ENCODE measurements around the gene DNMT3L.
"Not testable (repeated sequence)": the region's sequence is repeated elsewhere in the genome, so short reads cannot be mapped to it uniquely, and the experiment has no call there.

The DNMT3L gene

GRCh38 chr21:44249204-44250037, 12.3 kb downstream of the DNMT3L start:
- not testable (repeated sequence) for H3K36me3 Mint-ChIP-seq (ENCODE audit: low read depth); H3K4me1 Mint-ChIP-seq (ENCODE audit: low read depth); H3K27ac Mint-ChIP-seq; H3K9me3 Mint-ChIP-seq; H3K4me3 Mint-ChIP-seq; H3K27me3 Mint-ChIP-seq

DNA sequence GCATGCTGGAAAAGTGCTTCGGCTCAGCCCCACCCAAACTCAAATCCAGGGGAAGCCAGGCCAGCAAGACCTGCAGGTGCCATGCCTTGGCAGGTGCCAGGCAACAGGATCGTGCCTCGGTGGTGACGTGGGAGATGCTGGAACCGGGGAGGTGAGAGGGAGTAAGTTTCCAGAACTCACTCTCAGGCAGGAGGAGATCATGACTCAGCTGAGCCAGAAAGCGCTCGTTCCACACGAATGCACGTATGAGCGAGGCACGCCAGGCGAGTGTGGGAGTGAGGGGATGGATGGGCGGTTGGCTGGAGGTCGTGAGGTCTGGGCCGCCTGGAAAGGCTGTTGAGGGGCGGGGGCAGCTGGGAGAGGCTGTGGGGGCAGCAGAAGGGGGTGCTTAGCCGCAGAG, 13.8 kb downstream of the DNMT3L start:
- H3K9me3 Mint-ChIP-seq; H3K4me1 Mint-ChIP-seq (ENCODE audit: low read depth); H3K36me3 Mint-ChIP-seq (ENCODE audit: low read depth); H3K4me3 Mint-ChIP-seq; H3K27me3 Mint-ChIP-seq; H3K27ac Mint-ChIP-seq: not testable (repeated sequence)

DNA sequence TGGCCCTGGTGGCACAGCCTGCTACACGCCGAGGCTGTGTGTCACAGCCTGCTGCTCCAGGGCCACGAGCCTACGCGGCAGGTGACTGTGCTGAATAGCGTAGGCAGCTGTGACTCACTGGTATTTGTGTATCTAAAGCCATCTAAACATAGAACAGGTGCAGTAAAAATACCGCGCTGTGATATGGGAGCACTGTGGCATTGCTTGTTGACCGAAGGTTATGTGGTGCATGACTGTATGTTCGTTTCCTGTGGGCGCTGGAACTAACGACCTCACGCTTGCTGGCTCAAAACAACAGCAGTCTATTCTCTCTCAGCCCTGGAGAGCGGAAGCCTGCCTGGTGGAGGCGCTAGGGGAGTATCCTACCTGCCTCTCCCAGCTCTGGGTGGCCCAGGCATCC, 17.7 kb downstream of the DNMT3L start:
- not testable (repeated sequence) for H3K4me3 Mint-ChIP-seq; H3K27ac Mint-ChIP-seq; H3K4me1 Mint-ChIP-seq (ENCODE audit: low read depth); H3K36me3 Mint-ChIP-seq (ENCODE audit: low read depth); H3K27me3 Mint-ChIP-seq; H3K9me3 Mint-ChIP-seq

DNA sequence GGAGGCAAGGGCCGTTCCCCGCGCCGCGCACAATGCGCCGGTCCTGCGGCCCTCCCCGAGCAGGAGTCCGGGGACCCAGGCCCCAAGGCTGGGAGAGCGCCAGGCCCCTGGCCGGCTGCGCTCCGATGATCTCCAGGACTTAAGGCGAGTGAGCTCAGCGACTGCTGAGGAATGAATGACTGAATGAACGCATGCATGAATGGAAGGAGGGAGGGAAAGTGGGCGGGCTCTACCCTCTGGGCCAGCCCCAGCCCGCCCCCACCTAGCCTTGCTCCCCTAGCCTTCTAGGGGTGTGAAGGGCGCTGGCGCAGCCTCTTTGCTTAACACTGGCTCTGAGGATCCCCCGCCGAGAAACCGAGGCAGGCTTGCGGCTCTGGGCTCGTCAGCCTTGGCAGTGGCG, 20.4 kb downstream of the DNMT3L start:
- H3K4me3 Mint-ChIP-seq; H3K4me1 Mint-ChIP-seq (ENCODE audit: low read depth); H3K36me3 Mint-ChIP-seq (ENCODE audit: low read depth); H3K27me3 Mint-ChIP-seq; H3K9me3 Mint-ChIP-seq; H3K27ac Mint-ChIP-seq: not testable (repeated sequence)

- H3K4me1 Mint-ChIP-seq (ENCODE audit: low read depth); H3K4me3 Mint-ChIP-seq; H3K27me3 Mint-ChIP-seq; H3K36me3 Mint-ChIP-seq (ENCODE audit: low read depth); H3K27ac Mint-ChIP-seq; H3K9me3 Mint-ChIP-seq: not testable (repeated sequence)
These were observed 20.9 kb downstream of the DNMT3L start, which contains the start of gene ICOSLG for GRCh38 chr21:44240842-44241241. Gene ICOSLG, minus strand, starts transcription at chr21:44240943. Its CDS starts 126 bp downstream, at chr21:44240817.

DNA sequence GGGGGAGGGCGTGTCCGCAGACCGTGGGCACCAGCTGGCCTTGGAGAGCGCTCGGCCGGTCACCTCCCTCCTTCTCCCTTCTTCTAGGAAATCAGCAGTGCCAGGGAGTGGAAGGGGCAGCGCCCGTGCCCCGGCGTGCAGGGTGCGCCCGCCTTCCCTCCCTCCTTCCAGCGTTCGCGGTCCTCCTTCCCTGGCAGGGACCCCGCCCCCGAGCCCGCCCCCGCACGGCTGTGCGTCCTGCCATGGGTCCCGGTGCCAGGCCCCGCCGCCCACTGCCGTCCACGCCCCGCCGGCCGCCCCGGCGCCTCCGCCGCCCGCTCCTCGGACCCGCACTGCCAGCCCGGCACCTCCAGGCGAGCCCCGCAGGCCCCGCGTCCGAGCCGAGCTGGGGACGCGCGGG, 21.3 kb downstream of the DNMT3L start:
- H3K4me1 Mint-ChIP-seq (ENCODE audit: low read depth); H3K9me3 Mint-ChIP-seq; H3K36me3 Mint-ChIP-seq (ENCODE audit: low read depth); H3K27ac Mint-ChIP-seq; H3K27me3 Mint-ChIP-seq; H3K4me3 Mint-ChIP-seq: not testable (repeated sequence)

DNA sequence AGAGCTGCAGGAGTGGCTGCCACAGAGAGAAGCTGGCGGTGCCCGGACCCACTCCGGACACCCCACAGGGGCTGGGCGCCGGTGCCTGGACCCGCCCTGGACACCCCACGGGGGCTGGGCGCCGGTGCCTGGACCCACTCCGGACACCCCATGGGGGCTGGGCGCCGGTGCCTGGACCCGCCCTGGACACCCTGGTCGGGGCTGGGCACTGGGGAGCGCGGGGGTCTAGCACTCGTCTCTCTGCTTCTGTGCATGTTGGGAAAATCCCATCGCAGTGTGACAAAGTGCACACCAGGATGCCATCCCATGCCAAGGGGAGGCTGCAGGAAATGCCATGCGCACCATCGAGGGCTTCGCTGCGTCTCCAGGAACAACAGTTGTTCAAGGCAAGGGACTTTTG, 32.1 kb downstream of the DNMT3L start:
- not testable (repeated sequence) for H3K36me3 Mint-ChIP-seq (ENCODE audit: low read depth); H3K4me1 Mint-ChIP-seq (ENCODE audit: low read depth); H3K9me3 Mint-ChIP-seq; H3K27ac Mint-ChIP-seq; H3K27me3 Mint-ChIP-seq; H3K4me3 Mint-ChIP-seq

DNA sequence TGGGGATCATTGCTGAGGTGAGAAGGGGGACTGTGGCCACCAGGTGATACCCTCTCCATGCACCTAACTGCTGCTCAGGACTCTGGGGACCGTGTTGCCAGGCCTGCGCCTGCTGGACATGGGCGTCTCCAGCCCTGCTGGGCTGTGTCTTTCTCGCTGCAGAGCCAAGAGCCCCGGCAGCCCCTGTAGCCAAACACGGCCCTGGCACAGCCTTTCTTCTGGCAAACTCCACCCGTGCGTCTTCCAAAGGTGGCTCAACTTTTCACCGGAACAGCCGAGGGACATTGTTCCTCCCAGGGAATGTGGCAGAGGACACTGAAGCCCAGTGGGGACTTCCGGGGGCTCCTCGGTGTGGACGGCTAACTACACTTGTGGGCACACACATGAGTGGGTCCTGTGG, 33.6 kb downstream of the DNMT3L start:
- H3K27ac Mint-ChIP-seq; H3K27me3 Mint-ChIP-seq; H3K9me3 Mint-ChIP-seq; H3K36me3 Mint-ChIP-seq (ENCODE audit: low read depth); H3K4me3 Mint-ChIP-seq; H3K4me1 Mint-ChIP-seq (ENCODE audit: low read depth): not testable (repeated sequence)

DNA sequence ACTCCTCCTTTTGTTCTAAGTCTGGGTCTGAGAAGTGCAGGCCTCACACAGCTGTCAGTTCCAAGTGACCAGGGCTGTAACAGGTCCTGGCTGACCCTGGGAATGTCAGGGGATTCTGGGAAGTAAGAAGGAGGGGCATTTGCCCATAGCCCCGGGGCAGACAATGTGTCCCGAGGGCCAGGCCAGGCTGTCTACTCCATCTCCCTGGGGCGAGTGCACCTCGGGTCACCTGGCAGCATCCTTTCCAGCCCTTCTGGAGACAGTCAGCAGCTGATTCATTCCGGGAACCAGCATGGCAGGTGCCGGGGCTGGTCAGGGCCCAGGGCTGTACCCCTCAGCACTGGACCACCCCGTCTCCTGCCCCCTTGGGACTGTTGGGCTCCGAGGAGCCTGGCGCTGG, 34.1 kb downstream of the DNMT3L start:
- H3K4me1 Mint-ChIP-seq (ENCODE audit: low read depth); H3K36me3 Mint-ChIP-seq (ENCODE audit: low read depth); H3K4me3 Mint-ChIP-seq; H3K27me3 Mint-ChIP-seq; H3K9me3 Mint-ChIP-seq; H3K27ac Mint-ChIP-seq: not testable (repeated sequence)

- not testable (repeated sequence) for H3K4me1 Mint-ChIP-seq (ENCODE audit: low read depth); H3K36me3 Mint-ChIP-seq (ENCODE audit: low read depth)
These were observed 36.1 kb downstream of the DNMT3L start for GRCh38 chr21:44225605-44226004.

GRCh38 chr21:44223334-44223733, 38.4 kb downstream of the DNMT3L start:
- not testable (repeated sequence) for H3K4me1 Mint-ChIP-seq (ENCODE audit: low read depth); H3K4me3 Mint-ChIP-seq; H3K9me3 Mint-ChIP-seq; H3K27ac Mint-ChIP-seq; H3K27me3 Mint-ChIP-seq; H3K36me3 Mint-ChIP-seq (ENCODE audit: low read depth)

More at GRCh38 chr21:44225605-44226004, 36.1 kb downstream of the DNMT3L start:
- H3K4me3 Mint-ChIP-seq, H3K9me3 Mint-ChIP-seq, H3K27ac Mint-ChIP-seq, H3K27me3 Mint-ChIP-seq: not testable (repeated sequence)

DNA sequence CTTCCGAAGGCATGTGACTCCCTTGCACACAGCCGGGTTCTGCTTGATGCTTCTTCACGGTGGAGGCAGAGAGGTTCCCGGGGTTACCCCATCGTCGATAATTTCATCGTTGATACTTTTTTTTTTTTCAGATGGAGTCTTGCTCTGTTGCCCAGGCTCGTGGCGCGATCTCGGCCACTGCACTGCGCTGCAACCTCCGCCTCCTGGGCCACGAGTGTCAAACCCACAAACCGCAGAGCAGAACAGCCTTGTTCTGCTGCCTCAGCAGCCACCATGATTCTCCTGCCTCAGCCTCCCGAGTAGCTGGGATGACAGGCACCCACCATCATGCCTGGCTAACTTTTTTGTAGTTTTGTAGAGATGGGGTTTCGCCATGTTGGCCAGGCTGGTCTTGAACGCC, 41.0 kb downstream of the DNMT3L start:
- not testable (repeated sequence) for H3K4me3 Mint-ChIP-seq

DNA sequence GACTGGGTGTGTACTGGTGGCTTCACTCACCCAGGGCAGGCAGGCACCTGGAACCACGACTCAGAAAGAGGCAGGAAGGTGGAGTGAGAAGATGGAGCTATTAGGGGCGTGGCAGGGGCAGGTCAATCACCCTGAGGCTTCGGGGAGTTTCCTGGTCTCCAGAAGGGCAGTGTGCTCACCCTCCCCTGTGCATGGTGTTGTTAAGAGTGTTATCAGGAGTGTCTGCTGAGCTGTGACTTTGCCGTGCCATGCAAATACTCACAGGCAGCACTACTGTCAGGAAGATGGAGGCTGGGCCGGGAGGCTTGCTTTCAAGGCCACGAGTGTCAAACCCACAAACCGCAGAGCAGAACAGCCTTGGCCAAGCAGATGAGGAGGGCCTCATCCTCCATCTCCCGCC, 43.2 kb downstream of the DNMT3L start:
- H3K36me3 Mint-ChIP-seq (ENCODE audit: low read depth); H3K4me1 Mint-ChIP-seq (ENCODE audit: low read depth); H3K4me3 Mint-ChIP-seq; H3K27me3 Mint-ChIP-seq; H3K9me3 Mint-ChIP-seq; H3K27ac Mint-ChIP-seq: not testable (repeated sequence)

More for the DNA sequence above, 41.0 kb downstream of the DNMT3L start:
- not testable (repeated sequence) for H3K27me3 Mint-ChIP-seq; H3K4me1 Mint-ChIP-seq (ENCODE audit: low read depth); H3K9me3 Mint-ChIP-seq; H3K27ac Mint-ChIP-seq; H3K36me3 Mint-ChIP-seq (ENCODE audit: low read depth)

- not testable (repeated sequence) for H3K27me3 Mint-ChIP-seq; H3K4me3 Mint-ChIP-seq; H3K4me1 Mint-ChIP-seq (ENCODE audit: low read depth); H3K27ac Mint-ChIP-seq; H3K9me3 Mint-ChIP-seq; H3K36me3 Mint-ChIP-seq (ENCODE audit: low read depth)
These were observed 49.7 kb downstream of the DNMT3L start for GRCh38 chr21:44211978-44212377.

GRCh38 chr21:44211574-44211973, 50.1 kb downstream of the DNMT3L start:
- not testable (repeated sequence) for H3K27me3 Mint-ChIP-seq; H3K9me3 Mint-ChIP-seq; H3K4me3 Mint-ChIP-seq; H3K4me1 Mint-ChIP-seq (ENCODE audit: low read depth); H3K36me3 Mint-ChIP-seq (ENCODE audit: low read depth); H3K27ac Mint-ChIP-seq

DNA sequence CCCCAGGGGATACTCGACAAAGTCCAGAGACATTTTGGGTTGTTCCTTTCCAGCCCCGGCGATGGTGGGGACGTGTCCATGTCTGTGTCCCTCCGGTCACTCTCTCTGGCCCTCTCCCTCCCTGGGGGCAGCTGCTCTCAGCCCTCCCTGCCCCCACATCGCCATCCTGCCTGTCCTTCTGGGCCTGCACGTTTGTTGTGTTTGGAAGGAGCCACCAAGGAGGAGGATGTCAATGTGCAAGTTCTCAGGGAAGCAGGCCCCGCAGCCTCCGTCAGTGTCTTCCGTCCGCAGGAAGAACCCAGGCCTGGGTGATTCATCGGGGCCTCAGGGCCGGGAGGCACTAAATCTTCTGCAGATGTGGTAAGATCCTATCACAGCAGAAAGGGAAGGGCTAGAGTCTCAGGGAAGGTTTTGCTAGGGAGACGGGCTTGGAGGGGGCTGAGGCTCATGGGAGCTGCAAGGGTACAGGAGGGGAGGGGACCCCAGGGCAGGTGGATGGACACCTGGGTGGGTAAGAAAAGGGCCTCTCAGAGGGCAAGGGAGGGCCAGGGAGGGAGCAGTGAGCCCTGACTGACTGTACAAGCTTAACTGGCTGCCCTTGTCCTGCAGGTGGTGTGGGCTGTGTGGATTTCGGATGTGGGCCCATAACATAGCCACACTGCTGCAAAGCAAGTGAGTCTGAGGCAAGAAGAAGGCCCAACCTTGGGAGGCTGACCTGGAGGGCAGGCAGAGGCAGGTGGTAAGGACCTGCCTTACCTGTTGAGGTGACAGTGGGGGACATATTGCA, 53.6 kb downstream of the DNMT3L start:
- H3K27me3 Mint-ChIP-seq; H3K9me3 Mint-ChIP-seq; H3K4me3 Mint-ChIP-seq; H3K36me3 Mint-ChIP-seq (ENCODE audit: low read depth); H3K4me1 Mint-ChIP-seq (ENCODE audit: low read depth); H3K27ac Mint-ChIP-seq: not testable (repeated sequence)
